ENCODE results near the gene NR2F1-AS1.
"Not testable (repeated sequence)": the region's sequence is repeated elsewhere in the genome, so short reads cannot be mapped to it uniquely, and the experiment has no call there.

NR2F1-AS1 gene

DNA sequence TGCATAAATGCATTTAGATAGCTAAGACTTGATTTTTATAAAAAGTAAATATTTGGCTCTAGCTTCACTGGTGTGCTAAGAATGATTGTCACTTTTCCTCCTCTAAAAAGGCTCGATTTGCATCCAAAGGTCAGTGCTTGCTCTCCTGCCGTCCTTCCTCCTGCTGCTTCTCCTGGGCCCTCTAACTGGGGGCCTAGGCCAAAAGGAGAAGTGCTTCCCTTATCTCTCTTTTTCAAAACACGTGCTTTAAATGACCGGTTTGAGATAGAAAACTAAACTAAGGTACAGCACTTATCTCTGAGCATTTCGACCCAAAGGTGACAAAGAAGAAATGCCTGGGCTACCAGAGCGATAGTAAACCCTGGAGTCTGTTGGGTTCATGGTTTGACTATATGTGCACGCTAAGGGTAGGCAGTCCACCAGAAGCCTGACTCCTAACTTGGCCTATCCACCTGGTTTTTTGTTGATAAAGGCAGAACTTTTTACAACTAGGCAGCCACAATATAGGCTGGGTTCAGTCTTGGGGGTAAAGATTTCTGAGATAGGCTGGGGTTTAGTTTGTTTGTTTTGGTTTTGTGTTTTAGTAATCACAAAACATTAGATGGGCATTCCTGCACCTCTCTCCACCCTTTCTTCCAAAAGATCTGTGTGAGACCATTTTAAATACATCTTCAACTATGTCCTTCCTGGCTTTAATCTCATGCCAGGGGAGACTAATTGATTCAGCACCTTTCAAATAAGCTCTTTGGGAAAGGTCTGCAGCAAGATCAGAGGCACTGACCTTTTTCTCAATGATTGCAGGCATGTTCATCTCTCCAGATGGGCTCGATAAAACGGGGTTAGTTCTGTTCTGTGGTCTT lies 3.8 kb downstream of the NR2F1-AS1 start:
- DNase-seq (ENCODE audit: low read depth) = no peak

DNA sequence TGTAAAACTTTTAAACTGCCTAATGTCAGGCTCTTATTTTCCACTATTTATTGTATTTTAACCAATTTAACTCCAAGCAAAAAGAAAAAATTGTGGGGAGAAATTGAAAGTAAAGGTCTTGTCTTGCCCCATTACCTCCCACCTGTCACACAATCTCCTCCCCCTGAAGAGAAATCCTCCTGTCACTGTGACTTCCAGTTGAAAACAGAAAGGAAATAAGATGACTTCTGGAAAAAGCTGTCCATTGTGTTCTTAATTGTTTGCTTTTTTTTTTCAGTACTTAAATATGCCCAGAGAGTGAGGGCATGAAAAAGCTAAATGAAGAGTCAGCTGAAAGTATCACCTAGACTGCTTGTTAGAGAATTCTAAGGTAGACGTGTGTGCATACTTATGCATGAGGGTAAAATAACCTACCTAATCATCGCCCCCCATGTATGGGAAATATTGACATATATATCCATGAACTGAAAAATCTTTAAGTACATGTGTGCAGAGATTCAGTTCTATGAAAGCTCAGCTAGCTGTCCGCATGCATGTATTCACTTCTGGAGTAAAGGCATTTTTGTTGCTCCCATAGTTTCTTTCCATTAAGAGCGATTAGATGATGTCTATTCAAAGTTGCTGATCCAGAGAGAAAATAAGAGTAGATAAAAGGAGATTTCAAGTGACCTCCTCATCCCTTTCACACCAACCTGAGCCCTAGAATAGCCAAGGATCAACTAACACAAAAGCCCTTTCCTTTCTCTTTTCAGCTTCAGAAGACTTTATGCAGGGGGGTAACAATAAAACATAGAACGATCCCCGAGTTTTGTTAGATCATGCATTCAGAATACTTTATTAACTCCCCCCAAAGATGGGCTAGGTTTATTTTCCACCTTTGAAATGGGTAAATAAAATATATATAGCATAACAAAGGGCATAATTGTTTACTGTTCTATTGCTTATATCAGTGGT lies 5.3 kb downstream of the NR2F1-AS1 start:
- DNase-seq (ENCODE audit: low read depth) = no peak

DNA sequence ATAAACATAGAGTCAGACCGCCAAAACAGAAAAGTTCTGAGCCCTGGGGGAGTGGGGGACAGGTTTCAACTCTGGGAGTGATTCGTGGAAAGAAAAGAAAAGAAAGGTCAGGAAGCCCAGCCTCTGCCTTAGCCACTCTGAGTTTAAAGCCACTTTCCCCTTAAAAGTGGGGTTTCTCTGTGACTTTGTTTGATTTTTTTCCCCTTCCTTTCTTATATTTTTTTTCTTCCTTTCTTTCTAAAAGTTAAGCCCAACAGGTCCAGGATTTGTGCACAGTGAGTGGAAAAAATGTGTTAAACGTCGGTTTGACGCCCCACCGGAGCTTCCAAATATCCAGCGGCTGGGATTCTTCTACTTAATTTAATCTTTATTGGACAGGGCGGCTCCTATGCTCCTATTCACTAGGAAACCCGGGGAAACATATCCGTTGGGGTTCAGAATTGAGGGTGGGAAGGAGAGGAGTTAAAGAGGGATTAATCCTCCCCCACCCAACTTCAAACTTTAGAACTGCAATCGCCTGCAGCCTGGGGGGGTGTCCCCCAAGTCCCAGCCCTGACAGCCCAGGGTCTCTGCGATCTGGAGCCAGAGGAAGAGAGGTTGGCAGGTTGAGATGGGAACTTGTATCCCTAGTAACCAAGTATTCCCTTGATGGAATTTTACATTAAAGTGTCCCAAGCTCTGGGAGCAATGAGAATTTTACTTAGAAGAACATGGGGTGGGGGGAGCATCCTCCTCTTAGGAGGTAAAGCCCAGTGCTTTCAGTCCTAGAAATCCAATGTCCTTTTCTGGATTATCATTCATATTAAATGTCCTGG lies 6.3 kb downstream of the NR2F1-AS1 start:
- DNase-seq (ENCODE audit: low read depth) = no peak

DNA sequence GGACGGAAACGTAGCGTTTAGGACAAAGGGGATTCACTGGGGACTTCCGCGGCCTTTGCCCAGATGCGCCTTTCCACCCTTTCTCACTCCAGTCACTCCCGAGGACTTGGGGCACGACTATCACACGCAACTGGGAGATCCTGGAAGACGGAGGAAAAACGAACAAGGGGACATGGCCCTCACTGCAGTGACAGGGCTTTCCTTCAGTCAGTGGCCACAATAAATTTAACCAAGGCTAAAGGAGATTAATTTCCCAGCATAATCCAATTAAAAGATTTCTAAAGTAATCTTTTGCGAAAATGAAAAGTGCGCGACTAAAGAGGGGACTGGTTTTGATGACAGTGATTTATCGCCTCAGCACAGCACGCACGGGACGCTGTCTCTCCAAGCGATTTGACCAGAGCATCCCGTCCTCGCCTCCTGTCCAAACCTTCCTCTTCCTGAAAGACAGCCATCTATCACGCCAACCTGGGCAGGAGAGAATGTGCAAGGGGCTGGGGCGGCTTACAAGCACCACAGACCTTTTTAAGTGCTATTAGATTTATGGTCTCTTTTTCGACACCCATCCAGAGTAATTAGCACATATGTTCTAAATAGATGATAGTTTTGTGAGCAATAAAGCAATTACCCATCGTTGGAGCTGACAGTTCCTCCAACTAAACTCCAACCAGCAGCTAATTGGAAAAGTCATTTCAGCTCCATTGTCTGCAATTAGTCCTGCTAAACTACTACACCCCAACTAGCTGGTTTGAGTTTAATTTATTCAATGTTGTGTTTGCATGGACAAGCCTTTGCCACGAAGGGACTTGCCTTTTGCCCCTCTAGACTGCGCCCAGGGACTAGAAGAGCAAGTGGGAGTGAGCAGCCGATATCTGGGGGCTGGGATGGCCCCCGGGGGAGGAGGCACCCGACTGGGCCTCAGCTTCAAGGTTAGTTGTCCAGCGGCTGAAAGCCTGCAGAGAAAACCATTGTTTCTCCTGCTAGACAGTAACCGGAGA lies 7.4 kb downstream of the NR2F1-AS1 start:
- no peak for DNase-seq (ENCODE audit: low read depth)

DNA sequence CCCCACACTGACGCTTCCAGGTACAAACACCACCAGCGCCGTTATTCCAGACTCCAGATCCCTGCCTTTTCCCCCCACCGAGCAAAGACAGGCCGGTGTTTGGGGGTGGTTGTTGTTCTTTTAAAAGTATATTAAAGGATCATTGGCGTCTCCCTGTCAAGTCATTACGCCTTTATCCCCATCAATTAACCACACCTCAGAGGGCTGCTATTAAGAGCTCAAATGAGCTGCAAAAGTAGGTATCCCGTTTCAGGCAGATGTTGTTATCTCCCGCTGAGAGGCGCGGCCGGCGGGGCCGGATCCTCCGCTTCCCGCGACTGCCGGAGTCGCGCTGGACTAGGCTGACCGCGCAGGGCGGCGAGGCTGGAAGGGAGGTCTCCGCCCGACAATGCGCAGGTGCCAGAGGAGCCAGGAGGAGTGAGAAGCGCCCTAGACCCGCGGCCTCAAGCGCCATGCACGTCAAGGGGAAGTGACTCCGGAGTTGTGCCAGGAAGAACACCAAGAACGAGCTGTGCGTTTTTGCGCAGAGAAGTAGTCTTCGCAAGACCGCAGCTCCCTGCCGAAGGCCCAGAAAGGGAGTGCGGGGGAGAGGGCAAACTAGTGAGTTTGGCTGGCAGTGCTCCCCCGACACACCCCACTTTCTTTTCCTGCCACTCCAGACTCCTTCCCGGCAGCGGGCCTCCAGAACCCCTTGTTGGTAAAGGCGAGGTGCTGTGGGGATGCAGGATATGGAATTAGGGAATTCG lies 8.2 kb downstream of the NR2F1-AS1 start:
- no peak for DNase-seq (ENCODE audit: low read depth)

DNA sequence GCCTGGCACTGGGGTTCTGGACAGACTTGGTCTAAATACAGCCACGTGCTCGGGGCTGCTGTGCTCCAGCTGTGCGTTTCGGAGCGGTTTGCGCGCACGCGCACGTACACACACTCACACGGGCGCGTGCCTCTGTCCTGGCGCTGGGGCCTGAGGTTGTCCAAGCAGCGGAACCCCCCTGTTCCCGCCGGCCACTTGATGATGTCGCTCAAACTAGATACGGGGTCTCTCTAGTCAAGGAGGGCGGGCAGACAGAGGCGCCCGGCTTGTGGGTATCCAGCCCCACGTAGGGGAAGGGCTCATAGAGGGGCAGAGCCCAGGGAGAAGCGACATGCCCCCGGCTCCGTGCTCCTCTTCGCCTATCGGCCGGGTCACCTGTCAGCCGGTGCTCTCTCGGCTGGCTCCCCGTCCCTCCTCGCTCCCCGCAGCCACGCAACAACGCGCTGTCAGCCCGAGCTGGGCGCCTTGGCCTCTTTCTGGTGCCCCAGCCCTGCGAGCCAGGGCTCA lies 8.9 kb downstream of the NR2F1-AS1 start:
- no peak for DNase-seq (ENCODE audit: low read depth)

DNA sequence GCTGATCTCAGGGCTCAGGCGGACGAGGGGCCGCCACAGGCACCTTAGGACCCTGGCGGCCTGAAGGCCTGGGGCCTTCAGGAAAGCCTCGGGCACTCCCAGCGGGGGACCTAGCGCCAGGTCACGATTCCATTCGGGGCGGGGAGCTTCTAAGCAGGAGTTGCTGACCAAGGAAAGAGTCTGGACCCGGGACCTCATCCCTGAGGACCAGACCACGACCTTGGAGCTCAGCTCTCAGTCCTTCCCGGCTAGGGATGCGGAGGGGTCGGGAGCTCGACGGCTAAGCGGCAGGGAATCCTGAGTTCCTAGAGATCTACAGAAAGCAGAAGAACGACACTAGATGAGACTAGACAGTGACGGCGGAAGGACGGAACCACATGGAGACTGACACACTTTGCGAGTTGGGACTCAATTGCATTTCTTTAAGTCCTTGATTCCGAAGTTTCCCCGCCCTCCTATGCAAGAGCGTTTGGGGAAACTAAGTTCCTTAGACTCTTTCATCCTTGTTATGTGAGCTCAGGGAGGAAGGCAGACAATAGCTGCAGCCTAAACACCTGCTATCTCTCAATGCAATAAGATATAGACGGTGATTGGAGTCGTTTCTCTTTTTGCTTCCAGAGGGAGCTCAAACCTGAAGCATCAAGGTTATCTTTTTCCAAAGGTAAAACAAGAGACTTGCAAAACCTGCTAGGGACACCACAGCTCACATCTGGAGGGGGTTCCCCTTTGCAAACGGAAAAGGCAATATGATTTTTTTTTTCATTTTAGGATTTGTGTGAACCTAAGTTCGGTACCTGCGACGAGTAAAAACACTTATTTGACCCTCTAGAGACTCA lies 9.7 kb downstream of the NR2F1-AS1 start:
- DNase-seq (ENCODE audit: low read depth) = no peak

DNA sequence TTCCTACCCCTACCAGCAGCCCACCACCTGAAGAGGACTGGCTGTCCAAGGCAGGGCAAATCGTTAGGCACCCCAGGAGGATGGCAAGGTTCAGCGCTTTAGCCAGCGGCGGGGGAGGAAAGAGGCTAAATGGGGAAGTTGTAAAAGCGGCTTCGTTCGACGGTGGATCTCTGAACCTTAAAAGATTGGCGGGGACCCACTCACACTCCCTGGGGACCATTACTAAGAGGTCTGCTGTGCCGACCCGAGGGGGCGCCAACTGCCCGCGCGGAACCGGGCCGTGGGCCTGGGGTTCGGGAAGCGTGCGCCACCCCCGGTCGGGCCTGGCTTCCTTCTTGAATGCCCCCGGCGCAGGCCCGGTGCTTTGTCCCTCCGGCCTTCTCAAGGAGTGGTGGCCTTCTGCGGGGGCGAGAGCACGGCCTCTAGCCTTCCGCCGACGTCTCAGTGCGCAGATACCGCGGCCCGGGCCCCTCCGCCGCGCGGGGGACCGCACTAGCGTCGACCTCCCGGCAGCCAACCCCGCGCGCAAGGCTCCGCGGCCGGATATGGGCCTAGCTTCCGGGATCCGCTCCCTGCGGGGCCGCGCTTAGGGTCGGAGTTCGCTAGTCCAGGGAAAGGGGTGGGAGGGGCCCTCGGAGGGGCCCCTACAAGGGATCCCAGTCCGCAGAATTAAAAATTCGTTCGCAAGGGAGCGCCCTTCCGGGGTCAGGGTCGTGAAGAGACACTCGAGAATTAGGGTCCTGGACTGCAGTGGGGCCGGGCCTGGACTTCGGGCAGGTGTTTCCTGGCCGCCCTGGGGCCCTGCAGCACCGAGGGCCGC lies 10.5 kb downstream of the NR2F1-AS1 start:
- no peak for DNase-seq (ENCODE audit: low read depth)

DNA sequence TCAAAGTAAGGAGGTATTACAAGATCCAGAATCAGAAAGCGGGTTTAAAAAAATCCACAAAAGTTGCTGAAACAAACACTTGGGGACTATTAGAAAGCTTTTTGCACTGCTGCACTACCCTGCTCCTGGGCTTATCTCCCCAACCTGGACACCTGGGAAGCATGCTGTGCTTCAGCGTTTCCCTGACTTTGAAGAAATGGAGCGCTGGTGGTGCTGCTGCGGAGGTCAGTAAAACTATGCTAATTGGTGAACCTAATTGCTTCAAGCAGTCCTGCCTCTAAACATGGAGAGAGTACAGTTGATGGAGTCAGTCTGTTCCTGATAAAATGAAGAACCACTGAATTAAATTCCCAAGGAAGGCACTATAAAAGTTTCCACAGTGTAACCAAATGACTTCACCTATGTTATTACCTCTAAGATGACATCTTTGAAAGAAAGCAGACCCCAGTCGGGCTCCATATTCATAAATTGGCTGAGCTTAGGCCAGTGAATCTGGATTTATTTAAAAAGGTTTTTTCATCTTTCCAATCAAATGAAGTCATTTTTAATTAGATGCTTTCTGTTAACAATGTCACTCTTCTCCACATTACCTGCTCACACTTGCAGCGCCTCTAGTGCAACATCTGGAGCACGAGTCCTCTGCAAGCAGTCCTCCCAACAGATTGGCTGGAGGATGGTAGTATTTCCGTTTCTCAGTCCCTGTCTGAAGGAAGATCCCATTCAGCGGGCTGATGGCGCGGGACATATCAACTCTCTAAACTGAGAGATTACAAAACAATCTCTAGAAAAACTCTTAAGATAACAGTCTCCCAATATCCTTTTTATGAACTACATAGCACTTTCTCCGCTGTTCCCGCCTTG lies 11.5 kb downstream of the NR2F1-AS1 start:
- no peak for DNase-seq (ENCODE audit: low read depth)

DNA sequence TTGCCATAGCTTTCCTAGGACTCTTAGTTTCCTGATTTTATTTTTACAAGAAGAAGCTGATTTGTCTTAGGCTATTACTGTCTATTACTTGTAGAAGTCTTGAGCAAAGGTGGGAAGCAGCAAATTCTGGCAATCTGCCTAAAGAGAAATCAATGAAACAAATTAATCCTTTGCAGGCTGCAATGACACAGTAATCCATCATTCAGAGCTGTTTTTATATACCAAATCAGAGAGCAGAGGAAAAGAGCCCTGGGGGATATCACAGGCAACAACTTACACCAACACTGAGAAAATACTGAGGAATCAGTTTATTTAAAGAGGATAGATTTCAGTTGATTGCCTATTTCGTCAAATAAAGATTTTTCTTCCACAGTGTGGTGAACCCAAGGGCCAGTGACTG lies 13.6 kb downstream of the NR2F1-AS1 start:
- DNase-seq (ENCODE audit: low read depth) = no peak

DNA sequence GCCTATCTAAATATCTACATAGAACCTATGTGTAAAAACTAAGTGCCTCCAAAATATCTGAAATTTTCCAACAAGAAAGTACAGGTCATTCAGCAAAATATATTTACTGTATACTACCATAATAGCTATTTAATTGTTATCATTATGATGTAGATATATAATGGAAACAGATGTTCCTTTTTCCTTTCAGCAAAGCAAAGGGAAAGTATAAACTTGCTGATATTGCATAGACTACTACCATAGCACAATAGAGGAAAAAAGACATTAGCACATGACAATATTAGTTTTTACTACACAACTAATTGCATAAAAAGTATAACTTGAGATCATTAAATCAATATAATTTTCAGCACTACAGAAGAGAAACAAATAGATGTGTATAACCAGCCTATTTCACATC lies 14.9 kb downstream of the NR2F1-AS1 start:
- no peak for DNase-seq (ENCODE audit: low read depth)

DNA sequence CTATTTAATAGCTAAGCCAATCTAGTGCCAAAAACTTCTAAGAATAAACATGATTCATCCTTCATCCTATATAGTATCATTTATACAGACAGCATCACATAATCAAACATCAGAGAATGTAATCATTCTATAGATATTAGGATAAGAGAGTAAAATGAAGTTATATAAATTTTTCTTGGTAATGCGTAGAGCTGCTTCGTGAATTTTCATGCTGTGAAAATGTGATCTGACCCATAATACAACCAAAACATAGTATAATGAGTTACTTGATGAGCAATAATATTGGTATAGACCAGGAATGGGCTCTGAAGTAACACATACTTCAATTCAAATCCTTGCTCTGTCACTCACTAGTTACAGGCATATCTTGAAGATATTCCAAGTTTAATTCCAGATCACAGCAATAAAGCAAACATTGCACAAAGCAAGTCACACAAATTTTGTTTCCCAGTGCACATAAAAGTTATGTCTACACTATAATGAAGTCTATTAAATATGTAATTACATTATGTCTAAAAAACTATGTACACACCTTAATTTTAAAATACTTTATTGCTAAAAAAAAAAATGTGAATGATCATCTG lies 23.9 kb downstream of the NR2F1-AS1 start:
- no peak for DNase-seq (ENCODE audit: low read depth)

DNA sequence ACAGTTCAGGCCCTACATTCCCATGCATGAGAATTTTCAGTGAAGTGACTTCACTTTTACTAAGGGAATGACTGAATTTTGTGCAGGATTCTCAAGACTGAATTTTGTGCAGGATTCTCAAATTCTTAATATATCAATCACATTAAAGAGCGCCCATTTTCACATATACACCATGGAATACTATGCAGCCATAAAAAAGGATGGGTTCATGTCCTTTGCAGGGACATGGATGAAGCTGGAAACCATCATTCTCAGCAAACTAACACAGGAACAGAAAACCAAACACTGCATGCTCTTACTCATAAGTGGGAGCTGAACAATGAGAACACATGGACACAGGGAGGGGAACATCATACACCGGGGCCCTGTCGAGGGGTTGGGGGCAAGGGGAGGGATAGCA lies 31.4 kb downstream of the NR2F1-AS1 start:
- not testable (repeated sequence) for DNase-seq (ENCODE audit: low read depth)

DNA sequence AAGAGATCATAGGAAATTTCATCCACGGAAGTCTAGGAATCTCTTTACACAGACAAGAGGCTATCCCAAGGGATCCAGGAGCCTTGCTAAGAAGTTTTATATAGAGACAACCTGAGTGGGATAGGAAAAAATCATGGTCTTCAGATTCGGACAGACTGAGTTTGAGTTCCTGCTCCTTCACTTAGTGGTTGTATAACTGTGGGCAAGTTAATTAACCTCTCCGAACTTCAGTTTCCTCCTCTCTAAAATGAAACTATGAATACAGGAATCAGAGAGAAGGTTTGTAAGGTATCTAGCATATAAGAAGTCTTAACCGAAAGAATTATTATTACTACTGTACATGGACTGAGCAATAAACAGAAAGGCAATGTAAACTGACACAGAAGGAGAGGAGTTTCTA lies 35.1 kb downstream of the NR2F1-AS1 start:
- no peak for DNase-seq (ENCODE audit: low read depth)

DNA sequence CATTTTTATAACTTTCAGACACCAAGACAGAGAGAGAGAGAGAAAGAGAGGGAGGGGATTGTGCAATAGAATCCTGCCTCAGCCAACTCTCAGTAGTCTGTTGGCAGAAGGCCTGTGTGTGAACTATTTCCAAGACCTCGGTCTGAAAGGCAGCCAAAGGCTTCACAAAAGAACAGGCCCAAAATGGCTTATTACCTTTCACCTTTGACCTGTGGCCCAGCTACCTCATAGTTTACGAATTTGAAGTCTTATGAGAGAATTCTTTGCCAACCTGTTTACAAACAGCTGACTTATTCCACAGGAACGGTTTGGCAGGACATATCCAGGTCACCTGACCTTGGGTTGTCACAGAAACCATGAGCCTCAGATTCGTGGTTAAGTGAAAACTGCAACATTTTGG lies 48.6 kb downstream of the NR2F1-AS1 start:
- DNase-seq (ENCODE audit: low read depth) = no peak

DNA sequence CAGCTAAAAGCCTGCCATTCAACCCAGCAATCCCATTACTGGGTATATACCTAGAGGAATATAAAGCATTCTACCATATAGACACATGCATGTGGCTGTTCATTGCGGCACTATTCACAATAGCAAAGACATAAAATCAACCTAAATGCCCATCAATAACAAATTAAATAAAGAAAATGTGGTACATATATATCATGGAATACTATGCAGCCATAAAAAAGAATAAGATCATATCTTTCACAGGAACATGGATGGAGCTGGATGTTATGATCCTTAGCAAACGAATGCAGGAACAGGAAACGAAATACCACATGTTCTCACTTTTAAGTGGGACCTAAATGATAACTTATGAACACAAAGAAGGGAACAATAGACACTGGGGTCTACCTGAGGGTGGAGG lies 59.2 kb downstream of the NR2F1-AS1 start:
- not testable (repeated sequence) for DNase-seq (ENCODE audit: low read depth)

DNA sequence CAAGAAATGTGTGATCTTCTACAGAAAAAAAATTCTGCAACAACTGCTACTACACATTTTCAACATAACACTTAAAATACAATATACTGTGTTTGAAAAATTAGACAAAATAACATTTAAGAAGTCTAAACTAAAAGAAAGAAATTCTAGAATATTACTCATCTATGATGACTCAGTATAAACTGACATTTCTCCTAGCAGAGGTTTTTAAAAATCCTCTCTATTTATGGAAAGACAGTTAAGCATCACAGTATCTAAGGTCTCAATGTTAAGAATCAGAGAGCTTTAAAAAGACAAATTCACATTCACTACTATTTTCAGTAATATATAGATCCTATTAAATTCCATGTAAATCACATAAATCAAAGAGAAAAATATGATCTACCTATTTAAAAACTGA lies 61.3 kb downstream of the NR2F1-AS1 start:
- DNase-seq (ENCODE audit: low read depth) = no peak

Data from stimulated activated CD8-positive, alpha-beta memory T cell treated with anti-CD3 and anti-CD28 coated beads, Interleukin-15, amount 100 ng/mL, for 1 hour (primary cell).